HG03521 (cell line): ENCODE results near the gene SLIT3.

Experiments
- ATAC-seq: cut with Tn5 transposase; IDR thresholded peaks from one replicate; pipeline ENCODE4 v1.9.1; 2021; ENCODE audit warnings: mild to moderate bottlenecking, moderate library complexity; ENCODE audit not compliant: unreplicated experiment

The SLIT3 gene

GRCh38 chr5:169299663-169300467, 1.1 kb downstream of the SLIT3 start:
- no peak for ATAC-seq

- no peak for ATAC-seq
Measured at GRCh38 chr5:169299191-169299662, 1.7 kb downstream of the SLIT3 start.

DNA sequence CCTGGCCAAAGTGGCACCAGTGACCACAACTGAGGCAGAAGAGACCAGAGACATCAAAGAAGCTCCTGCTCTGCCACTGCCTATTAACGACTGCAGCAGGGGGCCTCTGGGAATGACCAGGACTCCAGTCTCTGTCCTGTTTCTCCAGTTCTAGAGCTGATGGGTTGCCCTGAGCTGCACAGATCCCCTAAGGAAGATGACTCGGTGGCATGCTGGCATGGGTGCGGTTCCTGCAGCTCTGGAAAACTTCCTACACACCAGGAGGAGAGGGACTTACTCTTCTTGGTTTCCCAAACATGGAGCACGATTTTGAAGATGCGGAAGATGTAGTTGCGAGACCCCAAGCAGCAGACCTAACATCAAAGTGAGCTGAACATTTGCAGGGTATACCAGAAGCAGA, 2.7 kb downstream of the SLIT3 start:
- no peak for ATAC-seq

GRCh38 chr5:169296419-169297143, 4.4 kb downstream of the SLIT3 start:
- ATAC-seq: no peak

- ATAC-seq: no peak
Measured at GRCh38 chr5:169295306-169295705, 5.6 kb downstream of the SLIT3 start.

GRCh38 chr5:169294621-169295020, 6.3 kb downstream of the SLIT3 start:
- ATAC-seq: no peak

DNA sequence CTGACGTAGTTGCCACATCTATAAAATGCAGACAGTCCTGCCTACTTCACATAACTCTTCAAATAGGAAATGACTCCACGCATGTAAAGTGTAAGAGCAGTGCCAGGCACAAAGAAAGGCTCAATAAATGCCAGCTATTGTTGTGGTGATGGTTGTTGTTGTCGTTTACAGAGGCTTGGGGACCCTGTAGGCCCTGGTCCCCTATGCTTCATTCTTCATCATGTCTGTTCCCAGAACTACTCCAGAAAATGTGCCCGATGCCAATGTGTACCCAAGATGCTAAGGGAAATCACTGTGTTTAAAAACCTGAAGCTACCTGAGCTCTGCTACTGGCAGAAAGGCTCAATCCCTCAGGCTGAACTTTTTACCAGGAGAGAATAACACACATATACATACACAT, 9.1 kb downstream of the SLIT3 start:
- ATAC-seq: no peak

DNA sequence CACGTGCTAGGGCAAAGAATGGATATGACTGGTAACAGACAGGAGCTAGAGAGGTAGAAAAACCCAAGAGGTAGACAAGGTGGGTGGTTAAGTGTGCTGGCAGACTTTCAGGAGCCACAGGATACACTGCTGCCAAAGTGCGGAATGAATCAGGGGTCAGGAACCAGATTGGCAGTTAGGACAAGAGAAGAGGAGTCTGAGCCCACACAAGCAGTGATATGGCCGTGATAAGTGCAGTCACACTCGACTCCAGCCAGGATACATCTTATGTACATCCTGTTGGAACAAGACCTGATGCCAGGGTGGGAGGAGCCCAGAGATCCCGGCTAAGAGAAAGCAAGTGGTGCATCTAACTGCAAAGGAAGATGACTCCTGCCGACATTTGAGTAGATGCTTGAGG, 10.0 kb downstream of the SLIT3 start:
- no peak for ATAC-seq

GRCh38 chr5:169289520-169289919, 11.4 kb downstream of the SLIT3 start:
- ATAC-seq: no peak

DNA sequence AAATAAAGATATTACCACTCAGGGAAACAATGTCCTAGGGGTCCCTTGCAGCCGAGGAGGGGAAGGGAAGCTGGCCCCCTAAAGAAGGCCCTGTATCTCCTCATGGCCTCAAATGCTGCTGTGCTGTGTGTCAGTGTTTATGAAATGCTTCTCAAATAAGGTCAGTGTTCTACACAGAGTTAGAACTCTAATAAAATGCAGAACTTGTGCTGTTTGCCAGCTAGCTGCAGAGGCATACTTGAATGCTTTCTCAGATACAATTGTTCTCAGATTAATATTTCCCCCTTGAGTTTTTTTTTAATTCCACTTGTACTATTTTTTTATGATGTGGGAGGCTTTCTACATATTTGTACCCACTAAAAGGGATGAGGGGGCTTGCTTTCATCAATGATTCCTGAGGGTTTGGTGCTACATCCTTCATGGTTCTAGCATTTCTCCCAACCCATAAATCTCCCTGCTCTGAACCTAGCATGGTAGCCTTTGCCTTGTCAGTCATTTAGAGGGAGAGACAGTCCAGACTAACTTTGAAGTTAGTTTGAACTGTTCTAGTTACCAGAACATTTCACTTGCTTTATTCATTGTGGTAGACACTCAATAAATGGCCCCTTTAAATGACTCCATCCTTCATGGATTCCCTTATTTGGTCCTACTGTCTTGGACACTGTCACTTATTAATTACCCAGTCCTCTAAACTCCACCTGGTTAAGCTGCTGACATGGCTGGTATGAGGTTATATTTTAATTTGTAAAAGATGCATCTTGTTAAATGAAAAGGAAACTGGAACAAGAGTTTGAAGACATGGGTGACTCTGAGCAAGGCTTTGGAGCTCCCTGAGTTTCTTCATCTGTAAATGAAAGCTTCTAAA, 12.6 kb downstream of the SLIT3 start:
- ATAC-seq: no peak

DNA sequence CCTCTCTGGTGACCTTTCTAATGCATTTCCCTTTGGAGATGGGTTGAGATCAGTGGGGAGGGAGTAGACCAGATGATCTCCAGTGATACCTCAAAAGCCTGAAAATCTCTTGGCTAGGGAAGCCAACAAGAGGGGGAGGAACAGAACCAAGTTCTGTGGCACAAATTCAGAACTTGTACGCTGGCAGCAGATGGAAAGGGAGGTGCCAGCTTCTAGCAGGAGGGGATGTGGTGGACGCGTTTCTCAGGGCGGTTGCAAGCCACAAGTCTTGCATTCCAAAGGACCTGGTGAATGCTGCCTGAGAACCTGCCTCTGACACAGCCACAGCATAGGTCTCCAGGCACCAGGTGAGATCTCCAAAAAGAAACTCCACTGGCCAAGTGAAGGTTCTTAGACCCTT, 13.4 kb downstream of the SLIT3 start:
- no peak for ATAC-seq

DNA sequence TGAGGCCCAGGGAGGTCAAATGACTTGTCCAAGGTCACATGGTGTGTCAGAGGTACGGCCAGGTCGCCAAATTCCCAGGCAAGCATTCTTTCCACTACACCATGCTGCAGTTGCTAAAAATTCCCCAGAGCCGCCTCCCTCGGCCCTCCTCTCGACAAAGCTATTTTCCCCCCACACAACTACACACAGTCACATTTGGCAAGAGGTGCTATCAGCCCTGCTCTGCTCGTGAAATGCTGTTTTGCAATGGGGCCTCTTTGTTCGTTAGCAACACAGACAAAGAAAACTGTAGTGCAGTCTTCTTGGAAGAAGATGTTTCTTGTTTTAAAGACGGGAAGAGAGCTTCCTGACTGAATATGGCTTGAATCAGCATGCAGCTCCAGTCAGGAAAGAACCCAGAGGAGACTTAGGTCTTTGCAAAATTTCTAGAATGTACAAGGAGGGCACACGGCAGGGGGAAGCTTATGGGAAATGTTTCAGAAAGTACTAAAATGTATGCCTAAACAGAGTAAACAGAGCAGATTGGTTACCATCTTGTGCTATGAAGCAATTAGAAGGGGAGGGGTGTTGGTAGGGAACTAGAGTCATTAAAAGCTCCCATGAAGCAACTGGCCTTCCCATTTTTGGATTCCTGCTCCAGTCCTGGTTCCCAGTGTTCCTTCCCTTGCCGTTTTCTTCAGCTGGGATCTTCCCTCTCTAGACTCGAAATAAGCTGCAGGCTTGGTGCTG, 14.2 kb downstream of the SLIT3 start:
- ATAC-seq: no peak

GRCh38 chr5:169283887-169284286, 17.1 kb downstream of the SLIT3 start:
- ATAC-seq: no peak

- no peak for ATAC-seq
Measured at GRCh38 chr5:169281625-169282024, 19.3 kb downstream of the SLIT3 start.

DNA sequence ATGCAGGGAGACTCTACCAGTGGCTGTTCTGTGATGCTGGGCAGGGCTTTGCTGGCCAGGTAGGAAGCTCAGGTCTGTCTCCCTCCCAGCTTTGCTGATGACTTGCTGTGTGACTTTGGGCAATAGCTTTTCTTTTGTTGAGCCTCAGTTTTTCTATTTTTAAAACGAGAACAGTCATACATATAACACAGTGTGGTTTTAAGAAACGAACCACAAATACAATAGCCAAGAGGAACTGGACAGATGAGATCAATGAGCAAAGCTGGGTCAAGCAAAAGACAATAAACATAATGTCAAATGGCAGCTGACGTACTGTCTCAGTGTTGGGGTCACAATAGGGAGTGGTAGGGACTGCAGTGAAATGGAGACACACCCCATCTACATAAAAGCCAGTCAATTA, 20.2 kb downstream of the SLIT3 start:
- ATAC-seq: no peak

GRCh38 chr5:169280286-169280685, 20.7 kb downstream of the SLIT3 start:
- no peak for ATAC-seq

GRCh38 chr5:169279125-169279524, 21.8 kb downstream of the SLIT3 start:
- no peak for ATAC-seq

DNA sequence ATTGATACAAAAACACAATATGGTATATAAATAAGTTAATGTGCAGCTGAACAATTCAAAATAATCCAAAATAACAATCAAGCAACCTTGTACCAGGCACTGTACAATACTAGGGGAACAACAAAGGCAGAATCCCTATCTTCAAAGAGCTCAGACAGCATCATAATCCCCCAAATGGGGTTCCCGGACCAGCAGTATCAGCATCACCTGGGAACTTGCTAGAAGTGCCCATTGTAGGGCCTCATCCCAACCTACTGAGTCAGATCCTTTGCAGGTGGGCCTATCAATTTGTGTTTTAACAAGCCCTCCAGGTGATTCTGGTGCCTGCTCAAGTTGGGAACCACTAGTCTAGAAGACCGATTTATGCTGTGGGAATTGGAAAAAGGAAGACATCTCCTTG, 27.1 kb downstream of the SLIT3 start:
- no peak for ATAC-seq

GRCh38 chr5:169273451-169273850, 27.5 kb downstream of the SLIT3 start:
- no peak for ATAC-seq

DNA sequence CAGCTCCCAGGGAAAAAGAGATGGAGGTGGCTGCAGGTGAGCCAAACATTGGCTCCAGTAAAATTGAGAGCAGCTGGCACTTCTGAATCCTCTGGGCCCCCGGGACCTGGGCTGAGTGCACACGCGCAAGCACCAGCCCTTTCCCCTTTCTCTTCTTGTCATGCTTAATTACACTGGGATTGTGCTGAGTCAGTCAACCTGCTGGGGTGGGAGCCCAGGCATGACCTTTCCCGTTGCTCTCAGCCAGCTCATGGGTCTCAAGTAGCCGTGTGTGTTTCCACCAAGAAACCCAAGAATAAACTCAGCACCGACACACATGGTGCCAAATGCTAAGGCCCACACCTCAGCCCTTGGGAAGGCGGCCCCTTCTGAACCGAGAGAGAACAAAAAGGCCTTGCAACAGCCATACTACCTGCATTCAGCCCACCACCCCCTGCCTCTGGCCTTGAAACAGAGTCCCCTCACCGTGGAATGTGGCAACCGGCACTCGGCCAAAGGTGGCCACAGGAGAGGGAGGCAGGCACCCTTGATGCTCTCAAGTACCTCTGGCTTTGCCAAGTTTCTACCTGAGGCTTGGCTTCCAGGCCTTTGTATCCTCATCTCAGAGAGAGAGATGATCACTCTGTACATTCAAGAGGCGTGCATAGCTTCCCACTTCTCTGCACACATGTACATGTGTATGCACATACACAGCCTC, 28.1 kb downstream of the SLIT3 start:
- ATAC-seq: no peak
